Activated CD8-positive, alpha-beta memory T cell treated with anti-CD3 and anti-CD28 coated beads for 24 hours (primary cell): ENCODE results near the gene CHRM1.
"Not testable (repeated sequence)": the region's sequence is repeated elsewhere in the genome, so short reads cannot be mapped to it uniquely, and the experiment has no call there.

ENCODE experiments used
- DNase-seq: peaks from one replicate; pipeline ENCODE4 v3.0.0-alpha.2; 2020

Gene CHRM1

DNA sequence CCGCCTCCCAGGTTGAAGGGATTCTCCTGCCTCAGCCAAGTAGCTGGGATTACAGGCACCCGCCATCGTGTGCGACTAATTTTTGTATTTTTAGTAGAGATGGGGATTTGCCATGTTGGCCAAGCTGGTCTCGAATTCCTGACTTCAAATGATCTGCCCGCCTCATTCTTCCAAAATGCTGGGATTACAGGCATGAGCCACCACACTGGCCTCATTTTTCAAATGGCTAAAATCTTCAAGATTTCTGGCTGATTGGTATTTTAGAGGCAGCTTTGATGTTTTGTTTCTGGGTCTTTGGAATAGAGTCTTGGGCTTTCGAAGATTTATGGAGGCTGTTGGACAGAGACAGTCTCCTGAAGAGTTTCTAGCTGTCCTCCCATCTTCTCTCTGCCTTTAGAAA lies 46.3 kb downstream of the CHRM1 start:
- no peak for DNase-seq

DNA sequence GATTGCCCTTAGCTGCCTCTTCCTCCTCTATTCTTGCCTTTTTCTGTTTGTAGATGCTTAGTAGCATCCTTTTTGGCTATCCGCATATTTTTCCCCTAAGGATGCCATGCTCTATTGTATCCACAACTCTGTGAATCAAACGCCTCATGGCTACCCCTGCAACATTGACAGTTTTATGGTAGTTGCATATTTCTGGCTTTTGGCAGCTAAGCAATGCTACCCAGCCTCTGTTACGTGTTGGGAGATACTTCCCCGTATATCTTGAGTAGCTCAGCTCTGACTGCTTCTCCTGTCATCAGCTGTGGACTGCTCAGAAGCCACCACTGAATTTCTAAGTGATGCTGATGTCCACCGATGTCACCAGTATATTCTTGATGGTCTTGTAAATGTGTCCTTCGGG lies 55.5 kb downstream of the CHRM1 start:
- no peak for DNase-seq

DNA sequence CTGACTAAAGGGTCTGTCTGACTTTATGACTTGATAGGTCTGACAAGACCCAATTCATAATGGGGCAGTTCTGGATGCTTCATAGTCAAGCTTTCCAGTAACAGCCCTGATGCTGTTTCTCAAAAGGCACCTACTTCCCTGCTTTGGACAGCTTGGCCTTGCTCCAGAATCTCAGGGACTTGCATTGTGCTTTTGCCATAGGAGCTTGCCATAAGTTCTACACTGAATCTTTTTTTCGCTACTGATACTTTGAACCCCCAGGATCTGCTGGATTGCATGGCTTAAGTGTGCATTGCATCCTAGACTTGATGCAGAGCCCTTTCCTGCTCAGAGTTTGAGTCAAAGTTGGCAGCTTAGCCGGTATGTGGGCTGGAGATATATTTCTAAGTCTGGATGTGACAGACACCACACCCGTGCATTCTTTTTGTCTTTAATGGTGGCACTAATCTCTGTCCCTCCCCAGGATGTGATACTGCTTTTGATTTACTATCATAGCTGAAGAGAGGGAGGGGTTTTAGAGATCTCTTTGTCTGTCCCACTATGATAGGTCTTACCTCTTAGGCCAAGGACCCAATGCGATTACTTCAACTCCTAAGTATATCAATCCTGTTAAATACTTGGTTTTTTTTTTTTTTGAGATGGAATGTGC lies 57.4 kb downstream of the CHRM1 start:
- DNase-seq, result no peak

DNA sequence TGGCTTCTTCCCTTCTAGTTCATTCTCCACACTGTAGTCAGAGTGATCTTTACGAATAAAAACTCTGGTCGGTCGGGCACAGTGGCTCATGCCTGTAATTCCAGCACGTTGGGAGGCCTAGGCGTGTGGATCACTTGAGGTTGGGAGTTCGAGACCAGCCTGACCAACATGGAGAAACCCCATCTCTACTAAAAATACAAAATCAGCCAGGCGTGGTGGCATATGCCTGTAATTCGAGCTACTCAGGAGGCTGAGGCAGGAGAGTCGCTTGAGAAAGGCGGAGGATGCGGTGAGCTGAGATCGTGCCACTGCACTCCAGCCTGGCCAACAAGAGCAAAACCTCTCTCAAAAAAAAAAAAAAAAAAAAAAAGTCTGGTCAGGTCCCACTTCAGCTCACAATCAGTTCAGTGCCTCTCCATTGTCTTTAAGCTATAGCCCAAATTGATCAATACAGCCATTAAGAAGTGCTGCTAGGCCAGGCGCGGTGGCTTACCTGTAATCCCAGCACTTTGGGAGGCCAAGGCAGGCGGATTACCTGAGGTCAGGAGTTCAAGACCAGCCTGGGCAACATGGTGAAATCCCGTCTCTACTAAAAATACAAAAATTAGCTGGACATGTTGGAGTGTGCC lies 59.5 kb downstream of the CHRM1 start:
- not testable (repeated sequence) for DNase-seq

DNA sequence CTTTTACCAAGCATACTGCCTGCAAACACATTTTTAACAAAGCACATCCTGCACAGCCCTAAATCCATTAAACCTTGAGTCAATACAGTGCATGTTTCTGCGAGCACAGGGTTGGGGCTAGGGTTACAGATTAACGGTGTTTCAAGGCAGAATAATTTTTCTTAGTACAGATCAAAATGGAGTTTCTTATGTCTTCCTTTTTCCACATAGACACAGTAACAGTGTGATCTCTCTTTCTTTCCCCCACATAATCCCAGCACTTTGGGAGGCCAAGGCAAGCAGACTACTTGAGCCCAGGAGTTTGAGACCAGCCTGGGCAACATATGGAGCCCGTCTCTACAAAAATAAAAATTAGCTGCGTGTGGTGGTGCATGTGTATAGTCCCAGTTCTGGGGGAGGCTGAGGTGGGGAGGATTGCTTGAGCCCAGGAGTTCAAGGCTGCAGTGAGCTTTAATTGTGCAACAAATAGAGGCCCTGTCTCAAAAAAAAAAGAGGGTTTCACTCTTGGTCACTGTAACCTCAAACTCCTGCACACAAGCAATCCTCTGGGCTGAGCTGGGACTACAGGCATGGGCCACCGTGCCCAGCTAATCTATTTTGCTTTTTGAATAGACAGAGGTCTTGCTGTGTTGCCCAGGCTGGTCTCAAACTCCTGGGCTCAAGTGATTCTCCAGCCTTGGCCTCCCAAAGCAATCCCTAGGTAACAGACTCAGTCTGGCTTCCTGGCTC lies 60.2 kb downstream of the CHRM1 start:
- no peak for DNase-seq

DNA sequence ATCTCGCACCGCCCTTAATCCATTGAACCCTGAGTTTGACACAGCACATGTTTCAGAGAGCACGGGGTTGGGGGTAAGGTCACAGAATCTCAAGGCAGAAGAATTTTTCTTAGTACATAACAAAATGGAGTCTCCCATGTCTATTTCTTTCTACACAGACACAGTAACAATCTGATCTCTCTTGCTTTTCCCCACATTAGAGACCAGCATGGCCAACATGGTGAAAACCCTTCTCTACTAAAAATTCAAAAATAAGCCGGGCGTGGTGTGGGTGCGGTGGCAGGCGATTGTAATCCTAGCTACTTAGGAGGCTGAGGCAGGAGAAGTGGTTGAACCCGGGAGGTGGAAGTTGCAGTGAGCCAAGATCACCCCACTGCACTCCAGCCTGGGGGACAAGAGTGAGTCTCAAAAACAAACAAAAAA lies 61.9 kb downstream of the CHRM1 start:
- not testable (repeated sequence) for DNase-seq
